Hepatocyte (in vitro differentiated cells): ENCODE results near the gene GRID2. TPM values are rescaled to one million over a fixed set of nuclear protein-coding genes. Genes with fewer than 3 reads are reported as not detected.
A peak's percentile ranks its signal among the peaks of the same experiment; 100 is the strongest.

Experiments used
- DNase-seq: peaks from one replicate; pipeline ENCODE4 v3.0.0-alpha.2; 2016; ENCODE audit warnings: low spot score
- H2AFZ ChIP-seq: fragments of 200-600 bp; sonication (generic); 2 replicates; pipeline ENCODE4 v1.6.0; 2016; ENCODE audit warnings: antibody characterized with exemption, mild to moderate bottlenecking
- H3K27ac ChIP-seq: fragments of 200-600 bp; sonication (generic); 2 replicates; pipeline ENCODE4 v1.5.1; 2016; ENCODE audit warnings: mild to moderate bottlenecking
- H3K27me3 ChIP-seq: fragments of 200-600 bp; sonication (generic); 2 replicates; pipeline ENCODE4 v1.6.1; 2016
- H3K36me3 ChIP-seq: fragments of 200-600 bp; sonication (generic); replicated peaks from 2 replicates; pipeline ENCODE4 v1.5.1; 2016; ENCODE audit warnings: low read depth; ENCODE audit not compliant: insufficient read depth
- H3K4me1 ChIP-seq: fragments of 200-600 bp; sonication (generic); 2 replicates; pipeline ENCODE4 v1.5.1; 2016; ENCODE audit warnings: mild to moderate bottlenecking, moderate library complexity; ENCODE audit not compliant: insufficient read depth
- H3K4me2 ChIP-seq: fragments of 200-600 bp; sonication (generic); 2 replicates; pipeline ENCODE4 v1.6.0; 2016
- H3K4me3 ChIP-seq: fragments of 200-600 bp; sonication (generic); 2 replicates; pipeline ENCODE4 v1.5.1; 2016; ENCODE audit warnings: mild to moderate bottlenecking
- H3K79me2 ChIP-seq: fragments of 200-600 bp; sonication (generic); 2 replicates; pipeline ENCODE4 v1.6.0; 2017; ENCODE audit warnings: mild to moderate bottlenecking
- H3K9me2 ChIP-seq: fragments of 200-600 bp; sonication (generic); replicated peaks from 2 replicates; pipeline ENCODE4 v1.6.0; 2017; ENCODE audit warnings: mild to moderate bottlenecking; ENCODE audit not compliant: insufficient read depth
- H3K9me3 ChIP-seq: fragments of 200-600 bp; sonication (generic); 2 replicates; pipeline ENCODE4 v1.5.1; 2016; ENCODE audit warnings: low read depth, mild to moderate bottlenecking
- H4K20me1 ChIP-seq: fragments of 200-600 bp; sonication (generic); 2 replicates; pipeline ENCODE4 v1.6.0; 2016; ENCODE audit warnings: mild to moderate bottlenecking; ENCODE audit not compliant: insufficient read depth, poor library complexity, severe bottlenecking
- EZH2 ChIP-seq: fragments of 200-600 bp; sonication (generic); IDR thresholded peaks from 2 replicates; pipeline ENCODE4 v1.6.1; 2016; ENCODE audit warnings: antibody characterized with exemption, mild to moderate bottlenecking, borderline replicate concordance
- EZH2phosphoT487 ChIP-seq: fragments of 200-600 bp; sonication (generic); IDR thresholded peaks from one replicate; pipeline ENCODE4 v1.6.1; 2018; ENCODE audit warnings: antibody characterized with exemption, mild to moderate bottlenecking, low read depth, moderate library complexity; ENCODE audit not compliant: unreplicated experiment, severe bottlenecking
- WGBS: methylation state at CpG from one replicate; pipeline ENCODE4 v1.1.6; 2016; ENCODE audit warnings: low lambda C conversion rate; ENCODE audit errors: missing lambda C conversion rate; 5-methylcytosine and 5-hydroxymethylcytosine counted together
- polyA plus RNA-seq: library from polyadenylated mRNA; unstranded; fragments of >200 nt; fragmentation: Nextera tagmentation; extraction: Ambion mirVana; gene quantifications from 2 replicates; pipeline ENCODE4 v1.2.1, GENCODE V29; 2016
- total RNA-seq: library from RNA; depleted of rRNA; stranded (reverse); fragments of >200 nt; gene quantifications from 2 replicates; pipeline ENCODE4 v1.2.3, GENCODE V29; 2014
- TF ChIP-seq, protein P1 (sequence below): fragments of 200-600 bp; sonication (generic); IDR thresholded peaks from 2 replicates; pipeline ENCODE4 v1.5.1; 2016; ENCODE audit warnings: antibody characterized with exemption, mild to moderate bottlenecking; ENCODE audit not compliant: poor library complexity

The GRID2 gene
- total and polyA plus RNA-seq, 2 experiments from 2014 or later: 0.53 to 3.5 TPM

DNA sequence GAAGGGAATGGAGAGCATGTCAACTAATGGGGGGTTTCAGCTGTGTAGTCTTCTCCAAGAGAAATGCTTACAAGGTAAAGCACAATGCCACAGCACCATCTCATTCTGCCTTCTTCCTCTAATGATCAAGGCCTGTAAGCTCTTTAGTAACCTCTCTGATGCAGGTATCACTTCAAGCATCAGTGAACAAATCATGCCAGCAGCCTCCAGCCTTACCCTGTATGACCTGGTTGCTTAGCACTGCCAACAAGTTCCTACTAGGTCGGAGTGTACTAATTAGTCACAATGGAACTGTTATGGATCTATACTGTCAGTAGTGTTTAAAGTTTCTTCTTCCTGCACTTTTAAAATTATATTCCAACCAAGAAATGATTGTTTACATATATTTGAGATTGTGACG, 197.7 kb downstream of the GRID2 start:
- TF ChIP-seq, protein P1, sequence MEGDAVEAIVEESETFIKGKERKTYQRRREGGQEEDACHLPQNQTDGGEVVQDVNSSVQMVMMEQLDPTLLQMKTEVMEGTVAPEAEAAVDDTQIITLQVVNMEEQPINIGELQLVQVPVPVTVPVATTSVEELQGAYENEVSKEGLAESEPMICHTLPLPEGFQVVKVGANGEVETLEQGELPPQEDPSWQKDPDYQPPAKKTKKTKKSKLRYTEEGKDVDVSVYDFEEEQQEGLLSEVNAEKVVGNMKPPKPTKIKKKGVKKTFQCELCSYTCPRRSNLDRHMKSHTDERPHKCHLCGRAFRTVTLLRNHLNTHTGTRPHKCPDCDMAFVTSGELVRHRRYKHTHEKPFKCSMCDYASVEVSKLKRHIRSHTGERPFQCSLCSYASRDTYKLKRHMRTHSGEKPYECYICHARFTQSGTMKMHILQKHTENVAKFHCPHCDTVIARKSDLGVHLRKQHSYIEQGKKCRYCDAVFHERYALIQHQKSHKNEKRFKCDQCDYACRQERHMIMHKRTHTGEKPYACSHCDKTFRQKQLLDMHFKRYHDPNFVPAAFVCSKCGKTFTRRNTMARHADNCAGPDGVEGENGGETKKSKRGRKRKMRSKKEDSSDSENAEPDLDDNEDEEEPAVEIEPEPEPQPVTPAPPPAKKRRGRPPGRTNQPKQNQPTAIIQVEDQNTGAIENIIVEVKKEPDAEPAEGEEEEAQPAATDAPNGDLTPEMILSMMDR: no peak
- TF ChIP-seq EZH2phosphoT487 (no peak), EZH2 (no peak)
- H3K36me3 ChIP-seq: no peaks in the 10 kb centered on the region
- H3K27ac ChIP-seq: no peak overlapping the region
- H2AFZ ChIP-seq: no peak overlapping the region
- no peaks in the 10 kb centered on the region for H3K27me3 ChIP-seq
- H3K79me2 ChIP-seq: no peaks in the 10 kb centered on the region
- H3K4me3 ChIP-seq: no peak overlapping the region
- H4K20me1 ChIP-seq: no peaks in the 10 kb centered on the region
- no peaks in the 10 kb centered on the region for H3K9me2 ChIP-seq
- no peaks in the 10 kb centered on the region for H3K4me1 ChIP-seq
- 82% methylated on average over 2 of the region's 2 CpGs for WGBS
- no peaks in the 10 kb centered on the region for H3K9me3 ChIP-seq
- H3K4me2 ChIP-seq: no peak overlapping the region
- DNase-seq: no peak

DNA sequence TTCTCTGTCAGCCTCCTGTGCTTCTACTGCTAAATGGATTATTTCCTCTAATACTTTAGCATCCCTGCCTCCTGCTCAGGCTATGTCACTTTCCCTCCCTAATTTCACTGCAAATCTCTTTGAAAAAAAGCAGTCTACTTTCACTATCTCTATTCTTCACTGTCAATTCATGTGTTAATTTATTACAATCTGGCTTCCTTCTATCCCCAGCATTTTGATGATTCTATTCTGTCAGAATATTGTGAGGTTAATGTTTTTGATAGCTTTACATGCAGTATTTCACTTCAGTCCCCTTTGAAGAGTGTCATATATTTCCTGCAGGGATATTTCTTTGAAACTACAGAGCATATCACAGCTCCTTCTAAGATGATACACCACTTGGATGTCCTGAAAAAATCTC, 203.2 kb downstream of the GRID2 start:
- H3K79me2 ChIP-seq: no peaks in the 10 kb centered on the region
- no peaks in the 10 kb centered on the region for H3K4me1 ChIP-seq
- H3K4me2 ChIP-seq: no peak overlapping the region
- no peaks in the 10 kb centered on the region for H3K27me3 ChIP-seq
- no peaks in the 10 kb centered on the region for H3K9me3 ChIP-seq
- H3K36me3 ChIP-seq: no peaks in the 10 kb centered on the region
- no peak overlapping the region for H3K27ac ChIP-seq
- H3K4me3 ChIP-seq: no peak overlapping the region
- H4K20me1 ChIP-seq: no peaks in the 10 kb centered on the region
- H3K9me2 ChIP-seq: no peaks in the 10 kb centered on the region
- no peak overlapping the region for H2AFZ ChIP-seq
- TF ChIP-seq EZH2 (no peak), EZH2phosphoT487 (no peak)
- TF ChIP-seq, protein P1: no peak
- no peak for DNase-seq

DNA sequence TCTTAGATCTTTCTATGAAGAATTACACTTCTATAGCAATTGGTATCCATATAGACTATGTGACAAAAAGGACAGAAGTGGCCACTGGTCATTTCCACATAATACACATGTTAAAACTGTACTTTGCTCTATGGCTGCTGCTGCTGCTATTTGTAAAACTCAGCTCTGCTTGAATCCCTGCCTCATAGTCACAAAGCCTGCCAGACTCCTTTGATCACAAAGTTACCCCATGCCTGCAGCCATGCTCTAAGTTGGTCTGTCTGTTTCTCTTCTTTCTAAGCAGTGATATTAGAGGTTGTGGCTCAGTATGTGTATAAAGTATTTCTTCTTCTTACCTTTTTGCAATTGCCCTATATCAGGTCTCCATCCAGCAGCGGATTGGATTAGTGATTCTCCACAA, 210.9 kb downstream of the GRID2 start:
- Histone ChIP-seq H3K27ac (no peak overlapping the region), H3K27me3 (no peaks in the 10 kb centered on the region), H3K79me2 (no peaks in the 10 kb centered on the region), H3K9me2 (no peaks in the 10 kb centered on the region), H2AFZ (no peak overlapping the region), H3K36me3 (no peaks in the 10 kb centered on the region), H3K4me2 (no peak overlapping the region), H3K4me1 (no peaks in the 10 kb centered on the region), H3K9me3 (no peaks in the 10 kb centered on the region), H3K4me3 (no peak overlapping the region), H4K20me1 (no peaks in the 10 kb centered on the region)
- WGBS: 87% methylated on average over 1 of the region's 1 CpG
- TF ChIP-seq EZH2 (no peak), EZH2phosphoT487 (no peak)
- TF ChIP-seq, protein P1: no peak
- DNase-seq: peak; percentile 7

DNA sequence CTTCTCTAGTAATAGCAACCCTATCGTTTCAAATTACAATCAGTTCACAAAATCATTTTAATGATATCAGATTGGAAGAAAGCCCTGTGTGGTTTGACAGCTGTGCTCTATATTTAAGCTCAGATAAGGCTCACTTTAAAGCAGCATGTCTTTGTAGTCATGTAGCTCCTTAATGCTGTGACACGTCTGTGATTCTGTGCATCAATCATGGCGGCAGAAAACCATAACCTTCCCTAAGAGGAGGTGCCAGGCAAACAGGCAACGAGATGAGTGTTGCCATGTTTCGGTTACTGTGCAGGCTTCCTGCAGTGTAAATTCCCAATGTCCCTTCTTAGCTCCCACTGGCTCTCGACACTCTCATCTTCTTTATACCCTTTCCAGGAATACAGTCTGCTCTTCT, 212.7 kb downstream of the GRID2 start:
- 78% methylated on average over 6 of the region's 6 CpGs for WGBS
- no peaks in the 10 kb centered on the region for H3K36me3 ChIP-seq
- no peak overlapping the region for H3K4me2 ChIP-seq
- H3K27ac ChIP-seq: no peak overlapping the region
- H3K9me3 ChIP-seq: no peaks in the 10 kb centered on the region
- no peaks in the 10 kb centered on the region for H3K27me3 ChIP-seq
- no peaks in the 10 kb centered on the region for H3K79me2 ChIP-seq
- H4K20me1 ChIP-seq: no peaks in the 10 kb centered on the region
- no peaks in the 10 kb centered on the region for H3K4me1 ChIP-seq
- H2AFZ ChIP-seq: no peak overlapping the region
- H3K9me2 ChIP-seq: no peaks in the 10 kb centered on the region
- TF ChIP-seq EZH2 (no peak), EZH2phosphoT487 (no peak)
- TF ChIP-seq, protein P1: no peak
- DNase-seq: no peak
- no peak overlapping the region for H3K4me3 ChIP-seq
